Measurements from ENCODE around the gene TMPRSS6. TPM values are rescaled to one million over a fixed set of nuclear protein-coding genes. Genes with fewer than 3 reads are reported as not detected.

The TMPRSS6 gene
- total RNA-seq, 1 donor from 2014 or later = 0.53 TPM

GRCh38 chr22:37148031-37148651 is 38.6 kb upstream of the TMPRSS6 start:
- Histone ChIP-seq H3K27me3 (ENCODE audit: low read depth) (peaks cover 4% of the 10 kb centered on the region), H3K9me3 (no peaks in the 10 kb centered on the region), H3K4me1 (no peaks in the 10 kb centered on the region), H3K27ac (no peak overlapping the region), H3K4me3 (peak overlapping the region; percentile 34), H3K36me3 (no peaks in the 10 kb centered on the region)
- TF ChIP-seq CTCF (IDR thresholded peaks at IDR 0.05) = no peak
- peak; percentile 4 to 5 for ATAC-seq
- no peak for DNase-seq
- intact Hi-C loops (cut with DNase I) = no loop called here

- Histone ChIP-seq H3K36me3 (no peaks in the 10 kb centered on the region), H3K27ac (no peak overlapping the region), H3K27me3 (ENCODE audit: low read depth) (peaks cover 4% of the 10 kb centered on the region), H3K4me1 (no peaks in the 10 kb centered on the region), H3K9me3 (no peaks in the 10 kb centered on the region), H3K4me3 (peak overlapping the region; percentile 34)
- intact Hi-C loops (cut with DNase I) = no loop called here
- ATAC-seq = no peak
- DNase-seq = no peak
- no peak for TF ChIP-seq CTCF (IDR thresholded peaks at IDR 0.05)
Measured at GRCh38 chr22:37147186-37147990, 37.9 kb upstream of the TMPRSS6 start.

- peaks cover 4% of the 10 kb centered on the region for H3K27me3 ChIP-seq (ENCODE audit: low read depth)
- intact Hi-C loops (cut with DNase I) = no loop called here
- DNase-seq (no peak), ATAC-seq (no peak)
- TF ChIP-seq CTCF (IDR thresholded peaks at IDR 0.05) = no peak
- H3K9me3 ChIP-seq = no peaks in the 10 kb centered on the region
- no peak overlapping the region for H3K27ac ChIP-seq
- H3K4me3 ChIP-seq = peak overlapping the region; percentile 34
- no peaks in the 10 kb centered on the region for H3K36me3 ChIP-seq
- no peaks in the 10 kb centered on the region for H3K4me1 ChIP-seq
Measured at GRCh38 chr22:37146507-37147180, 37.1 kb upstream of the TMPRSS6 start.

GRCh38 chr22:37146051-37146385 is 36.5 kb upstream of the TMPRSS6 start:
- Histone ChIP-seq H3K4me3 (no peak overlapping the region), H3K36me3 (no peaks in the 10 kb centered on the region), H3K4me1 (no peaks in the 10 kb centered on the region), H3K27ac (no peak overlapping the region), H3K9me3 (no peaks in the 10 kb centered on the region), H3K27me3 (ENCODE audit: low read depth) (peaks cover 4% of the 10 kb centered on the region)
- TF ChIP-seq CTCF (IDR thresholded peaks at IDR 0.05) = no peak
- DNase-seq (no peak), ATAC-seq (no peak)
- intact Hi-C loops (cut with DNase I) = no loop called here

GRCh38 chr22:37145180-37146050 is 35.9 kb upstream of the TMPRSS6 start:
- no peaks in the 10 kb centered on the region for H3K4me1 ChIP-seq
- no peak for ATAC-seq
- no peak overlapping the region for H3K4me3 ChIP-seq
- H3K9me3 ChIP-seq = no peaks in the 10 kb centered on the region
- no peak for TF ChIP-seq CTCF (IDR thresholded peaks at IDR 0.05)
- intact Hi-C loops (cut with DNase I) = no loop called here
- no peak for DNase-seq
- peaks cover 4% of the 10 kb centered on the region for H3K27me3 ChIP-seq (ENCODE audit: low read depth)
- no peaks in the 10 kb centered on the region for H3K36me3 ChIP-seq
- H3K27ac ChIP-seq = no peak overlapping the region
